OCI-LY7 (cell line): ENCODE measurements around the gene LCE1D.

Source experiments
- EZH2phosphoT487 ChIP-seq: fragments of 200-600 bp; sonication (generic); IDR thresholded peaks from 2 replicates; pipeline ENCODE4 v1.6.1; 2018; ENCODE audit warnings: low read depth, borderline replicate concordance, mild to moderate bottlenecking, mixed run types, antibody characterized with exemption, low read length, moderate library complexity, mixed read lengths
- TF ChIP-seq, protein P1 (sequence below): fragments of 200-600 bp; sonication (generic); conservative IDR thresholded peaks from 2 replicates; pipeline ENCODE4 v1.5.1; 2014; ENCODE audit warnings: mild to moderate bottlenecking, antibody characterized with exemption, low read length, moderate library complexity, mixed read lengths

DNA sequence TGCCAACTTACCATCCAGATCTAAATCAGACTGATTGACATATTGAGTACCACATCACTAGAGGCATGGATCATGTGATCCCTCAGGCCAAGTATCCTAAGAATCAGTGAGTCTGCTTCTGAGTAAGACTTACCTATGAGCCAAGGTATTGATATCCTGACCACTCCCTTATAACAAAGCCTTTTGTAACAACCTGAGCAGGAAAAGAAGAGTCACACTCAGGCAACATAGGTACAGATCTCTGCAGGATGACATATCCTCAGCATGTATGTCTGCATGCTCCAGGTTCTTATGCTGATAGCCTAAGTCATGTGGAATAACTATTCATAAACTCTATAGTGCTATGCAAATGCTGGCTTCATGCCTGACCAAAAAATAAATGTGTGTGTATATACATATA lies 28.4 kb downstream of the LCE1D start:
- TF ChIP-seq, protein P1, sequence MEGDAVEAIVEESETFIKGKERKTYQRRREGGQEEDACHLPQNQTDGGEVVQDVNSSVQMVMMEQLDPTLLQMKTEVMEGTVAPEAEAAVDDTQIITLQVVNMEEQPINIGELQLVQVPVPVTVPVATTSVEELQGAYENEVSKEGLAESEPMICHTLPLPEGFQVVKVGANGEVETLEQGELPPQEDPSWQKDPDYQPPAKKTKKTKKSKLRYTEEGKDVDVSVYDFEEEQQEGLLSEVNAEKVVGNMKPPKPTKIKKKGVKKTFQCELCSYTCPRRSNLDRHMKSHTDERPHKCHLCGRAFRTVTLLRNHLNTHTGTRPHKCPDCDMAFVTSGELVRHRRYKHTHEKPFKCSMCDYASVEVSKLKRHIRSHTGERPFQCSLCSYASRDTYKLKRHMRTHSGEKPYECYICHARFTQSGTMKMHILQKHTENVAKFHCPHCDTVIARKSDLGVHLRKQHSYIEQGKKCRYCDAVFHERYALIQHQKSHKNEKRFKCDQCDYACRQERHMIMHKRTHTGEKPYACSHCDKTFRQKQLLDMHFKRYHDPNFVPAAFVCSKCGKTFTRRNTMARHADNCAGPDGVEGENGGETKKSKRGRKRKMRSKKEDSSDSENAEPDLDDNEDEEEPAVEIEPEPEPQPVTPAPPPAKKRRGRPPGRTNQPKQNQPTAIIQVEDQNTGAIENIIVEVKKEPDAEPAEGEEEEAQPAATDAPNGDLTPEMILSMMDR: no peak
- no peak for TF ChIP-seq EZH2phosphoT487
